ENCODE measurements around the gene SULT1A2. TPM values are rescaled to one million over a fixed set of nuclear protein-coding genes. Genes with fewer than 3 reads are reported as not detected.
A peak's percentile ranks its signal among the peaks of the same experiment; 100 is the strongest.

Gene SULT1A2
- total and polyA plus RNA-seq, 2 of the 13 experiments (the other 11 are each of a cell fraction or from before 2014, with no cell fraction given) = 33.0 to 34.2 TPM

DNA sequence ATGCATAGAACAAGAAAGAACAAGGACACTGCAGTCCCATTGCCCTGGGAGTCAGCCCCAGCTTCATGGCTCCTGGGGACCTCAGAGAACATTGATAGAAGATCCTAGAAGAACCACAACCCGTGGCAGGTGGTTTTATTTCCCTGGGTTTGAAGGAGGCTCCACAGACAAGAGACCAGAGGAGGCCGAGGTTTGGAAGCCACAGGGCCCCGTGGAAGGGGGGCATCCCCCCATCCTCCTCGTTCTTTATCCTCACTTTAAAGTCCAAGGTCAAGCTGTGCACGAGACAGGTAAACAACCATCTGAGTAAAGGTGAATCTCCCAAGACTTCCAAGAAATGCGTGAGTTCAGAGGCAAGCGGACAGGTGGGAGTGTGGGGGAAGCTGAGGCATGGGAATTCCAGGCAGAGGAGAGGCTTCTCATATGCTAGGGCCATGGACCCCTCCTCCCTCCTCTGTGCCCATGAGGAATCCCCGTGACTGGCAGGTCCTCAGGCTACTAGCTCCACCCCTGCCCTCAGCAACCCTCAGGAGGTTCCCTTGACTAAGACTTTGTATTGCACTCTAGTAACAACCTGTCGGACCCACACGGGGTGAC, 13.8 kb upstream of the SULT1A2 start (continued):
- TF ChIP-seq ZNF550 (CRISPR knock-in tag; IDR thresholded peaks at IDR 0.05; ENCODE audit: borderline replicate concordance) = 0 out of 2 replicates have a peak, but pooled peaks have one; percentile 73
- TF ChIP-seq ZNF20 (CRISPR knock-in tag; IDR thresholded peaks at IDR 0.05) = 0 out of 2 replicates have a peak, but pooled peaks have one; percentile 49
- TF ChIP-seq ZNF101 (CRISPR knock-in tag; IDR thresholded peaks at IDR 0.05; ENCODE audit: borderline replicate concordance, low read depth) = 0 out of 2 replicates have a peak, but pooled peaks have one; percentile 52
- peak; percentile 54; the same call in 1 of the 2 replicates for TF ChIP-seq GATAD2A (CRISPR knock-in tag; IDR thresholded peaks at IDR 0.05)
- no peak for TF ChIP-seq ZNF780A (CRISPR knock-in tag; IDR thresholded peaks at IDR 0.05)
- peak; percentile 85 for TF ChIP-seq ZNF883 (CRISPR knock-in tag; IDR thresholded peaks at IDR 0.05; ENCODE audit: not compliant biosample characterization)
- TF ChIP-seq EEA1 (CRISPR knock-in tag; IDR thresholded peaks at IDR 0.05; ENCODE audit: borderline replicate concordance) = 0 out of 2 replicates have a peak, but pooled peaks have one; percentile 30
- TF ChIP-seq ZNF678 (CRISPR knock-in tag; IDR thresholded peaks at IDR 0.05) = 0 out of 2 replicates have a peak, but pooled peaks have one; percentile 47
- 0 out of 2 replicates have a peak, but pooled peaks have one; percentile 43 for TF ChIP-seq ZNF350 (CRISPR knock-in tag; IDR thresholded peaks at IDR 0.05; ENCODE audit: borderline replicate concordance, low read depth)
- peak; percentile 33; the same call in 1 of the 2 replicates for TF ChIP-seq FOXA3 (CRISPR knock-in tag; IDR thresholded peaks at IDR 0.05)
- TF ChIP-seq, protein P1, sequence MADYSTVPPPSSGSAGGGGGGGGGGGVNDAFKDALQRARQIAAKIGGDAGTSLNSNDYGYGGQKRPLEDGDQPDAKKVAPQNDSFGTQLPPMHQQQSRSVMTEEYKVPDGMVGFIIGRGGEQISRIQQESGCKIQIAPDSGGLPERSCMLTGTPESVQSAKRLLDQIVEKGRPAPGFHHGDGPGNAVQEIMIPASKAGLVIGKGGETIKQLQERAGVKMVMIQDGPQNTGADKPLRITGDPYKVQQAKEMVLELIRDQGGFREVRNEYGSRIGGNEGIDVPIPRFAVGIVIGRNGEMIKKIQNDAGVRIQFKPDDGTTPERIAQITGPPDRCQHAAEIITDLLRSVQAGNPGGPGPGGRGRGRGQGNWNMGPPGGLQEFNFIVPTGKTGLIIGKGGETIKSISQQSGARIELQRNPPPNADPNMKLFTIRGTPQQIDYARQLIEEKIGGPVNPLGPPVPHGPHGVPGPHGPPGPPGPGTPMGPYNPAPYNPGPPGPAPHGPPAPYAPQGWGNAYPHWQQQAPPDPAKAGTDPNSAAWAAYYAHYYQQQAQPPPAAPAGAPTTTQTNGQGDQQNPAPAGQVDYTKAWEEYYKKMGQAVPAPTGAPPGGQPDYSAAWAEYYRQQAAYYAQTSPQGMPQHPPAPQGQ (CRISPR knock-in tag; IDR thresholded peaks at IDR 0.05; ENCODE audit: borderline replicate concordance) = no peak
- 0 out of 2 replicates have a peak, but pooled peaks have one; percentile 16 for TF ChIP-seq ETV5 (CRISPR knock-in tag; IDR thresholded peaks at IDR 0.05; ENCODE audit: borderline replicate concordance)
- no peak for TF ChIP-seq ZNF501 (CRISPR knock-in tag; IDR thresholded peaks at IDR 0.05)
- TF ChIP-seq PHF5A (CRISPR knock-in tag; IDR thresholded peaks at IDR 0.05; ENCODE audit: low read depth, unreplicated experiment) = no peak
- TF ChIP-seq ZNF572 (CRISPR knock-in tag; IDR thresholded peaks at IDR 0.05) = peak; percentile 82; the same call in 1 of the 2 replicates
- TF ChIP-seq KDM2A (CRISPR knock-in tag; IDR thresholded peaks at IDR 0.05; ENCODE audit: borderline replicate concordance, low read depth) = peak; percentile 3; the same call in 1 of the 2 replicates
- no peak for TF ChIP-seq POLR2A (IDR thresholded peaks at IDR 0.05; ENCODE audit: insufficient read depth in 1 of 2, low read depth in 2 of 2, low read length in 2 of 2)
- TF ChIP-seq, protein P2, sequence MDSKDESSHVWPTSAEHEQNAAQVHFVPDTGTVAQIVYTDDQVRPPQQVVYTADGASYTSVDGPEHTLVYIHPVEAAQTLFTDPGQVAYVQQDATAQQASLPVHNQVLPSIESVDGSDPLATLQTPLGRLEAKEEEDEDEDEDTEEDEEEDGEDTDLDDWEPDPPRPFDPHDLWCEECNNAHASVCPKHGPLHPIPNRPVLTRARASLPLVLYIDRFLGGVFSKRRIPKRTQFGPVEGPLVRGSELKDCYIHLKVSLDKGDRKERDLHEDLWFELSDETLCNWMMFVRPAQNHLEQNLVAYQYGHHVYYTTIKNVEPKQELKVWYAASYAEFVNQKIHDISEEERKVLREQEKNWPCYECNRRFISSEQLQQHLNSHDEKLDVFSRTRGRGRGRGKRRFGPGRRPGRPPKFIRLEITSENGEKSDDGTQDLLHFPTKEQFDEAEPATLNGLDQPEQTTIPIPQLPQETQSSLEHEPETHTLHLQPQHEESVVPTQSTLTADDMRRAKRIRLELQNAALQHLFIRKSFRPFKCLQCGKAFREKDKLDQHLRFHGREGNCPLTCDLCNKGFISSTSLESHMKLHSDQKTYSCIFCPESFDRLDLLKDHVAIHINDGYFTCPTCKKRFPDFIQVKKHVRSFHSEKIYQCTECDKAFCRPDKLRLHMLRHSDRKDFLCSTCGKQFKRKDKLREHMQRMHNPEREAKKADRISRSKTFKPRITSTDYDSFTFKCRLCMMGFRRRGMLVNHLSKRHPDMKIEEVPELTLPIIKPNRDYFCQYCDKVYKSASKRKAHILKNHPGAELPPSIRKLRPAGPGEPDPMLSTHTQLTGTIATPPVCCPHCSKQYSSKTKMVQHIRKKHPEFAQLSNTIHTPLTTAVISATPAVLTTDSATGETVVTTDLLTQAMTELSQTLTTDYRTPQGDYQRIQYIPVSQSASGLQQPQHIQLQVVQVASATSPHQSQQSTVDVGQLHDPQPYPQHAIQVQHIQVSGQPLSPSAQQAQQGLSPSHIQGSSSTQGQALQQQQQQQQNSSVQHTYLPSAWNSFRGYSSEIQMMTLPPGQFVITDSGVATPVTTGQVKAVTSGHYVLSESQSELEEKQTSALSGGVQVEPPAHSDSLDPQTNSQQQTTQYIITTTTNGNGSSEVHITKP (CRISPR knock-in tag; IDR thresholded peaks at IDR 0.05; ENCODE audit: low read depth) = peak; percentile 31; the same call in 1 of the 2 replicates
- TF ChIP-seq ZNF790 (CRISPR knock-in tag; IDR thresholded peaks at IDR 0.05; ENCODE audit: borderline replicate concordance) = no peak
- TF ChIP-seq AKAP8 (CRISPR knock-in tag; IDR thresholded peaks at IDR 0.05) = 0 out of 2 replicates have a peak, but pooled peaks have one; percentile 23
- 0 out of 2 replicates have a peak, but pooled peaks have one; percentile 52 for TF ChIP-seq ZNF598 (CRISPR knock-in tag; IDR thresholded peaks at IDR 0.05; ENCODE audit: borderline replicate concordance)
- TF ChIP-seq HNF4G (IDR thresholded peaks at IDR 0.05; ENCODE audit: borderline replicate concordance, low read depth, low read length) = peak; percentile 34; the same call in 1 of the 2 replicates
- TF ChIP-seq HNF4G (CRISPR knock-in tag; IDR thresholded peaks at IDR 0.05; ENCODE audit: borderline replicate concordance, low read depth) = no peak
- TF ChIP-seq ISX (CRISPR knock-in tag; conservative IDR thresholded peaks at IDR 0.05) = no peak
